Progenitor cell of endocrine pancreas (in vitro differentiated cells): ENCODE measurements around the gene ACOX2. TPM values are rescaled to one million over a fixed set of nuclear protein-coding genes. Genes with fewer than 3 reads are reported as not detected.

ENCODE experiments used
- DNase-seq: peaks from one replicate; pipeline ENCODE4 v3.0.0; 2021; ENCODE audit warnings: low spot score; ENCODE audit not compliant: unreplicated experiment
- H3K27ac Mint-ChIP-seq: 2 replicates; pipeline ENCODE4 v1.8.0; 2021; ENCODE audit warnings: mild to moderate bottlenecking, moderate library complexity, mixed read lengths
- H3K27me3 Mint-ChIP-seq: 2 replicates; pipeline ENCODE4 v1.8.0; 2021; ENCODE audit warnings: mixed read lengths
- H3K36me3 Mint-ChIP-seq: 2 replicates; pipeline ENCODE4 v1.8.0; 2022; ENCODE audit warnings: mixed read lengths; ENCODE audit not compliant: insufficient read depth
- H3K4me1 Mint-ChIP-seq: 2 replicates; pipeline ENCODE4 v1.8.0; 2021; ENCODE audit warnings: low read depth, mixed read lengths
- H3K4me3 Mint-ChIP-seq: 2 replicates; pipeline ENCODE4 v1.8.0; 2021; ENCODE audit warnings: low read depth, mild to moderate bottlenecking, moderate library complexity, mixed read lengths
- H3K9me3 Mint-ChIP-seq: 2 replicates; pipeline ENCODE4 v1.8.0; 2021; ENCODE audit warnings: low read depth, mixed read lengths
- total RNA-seq: library from RNA; stranded (reverse); gene quantifications from 2 replicates; pipeline ENCODE4 v1.2.1, GENCODE V29; 2021
- TF ChIP-seq, protein P1 (sequence below): fragments of 200-600 bp; sonication (generic); IDR thresholded peaks from one replicate; pipeline ENCODE4 v1.5.0; 2021; ENCODE audit warnings: antibody characterized with exemption, mild to moderate bottlenecking; ENCODE audit not compliant: unreplicated experiment

The ACOX2 gene
- total RNA-seq, 1 donor from 2014 or later: 11.7 TPM

DNA sequence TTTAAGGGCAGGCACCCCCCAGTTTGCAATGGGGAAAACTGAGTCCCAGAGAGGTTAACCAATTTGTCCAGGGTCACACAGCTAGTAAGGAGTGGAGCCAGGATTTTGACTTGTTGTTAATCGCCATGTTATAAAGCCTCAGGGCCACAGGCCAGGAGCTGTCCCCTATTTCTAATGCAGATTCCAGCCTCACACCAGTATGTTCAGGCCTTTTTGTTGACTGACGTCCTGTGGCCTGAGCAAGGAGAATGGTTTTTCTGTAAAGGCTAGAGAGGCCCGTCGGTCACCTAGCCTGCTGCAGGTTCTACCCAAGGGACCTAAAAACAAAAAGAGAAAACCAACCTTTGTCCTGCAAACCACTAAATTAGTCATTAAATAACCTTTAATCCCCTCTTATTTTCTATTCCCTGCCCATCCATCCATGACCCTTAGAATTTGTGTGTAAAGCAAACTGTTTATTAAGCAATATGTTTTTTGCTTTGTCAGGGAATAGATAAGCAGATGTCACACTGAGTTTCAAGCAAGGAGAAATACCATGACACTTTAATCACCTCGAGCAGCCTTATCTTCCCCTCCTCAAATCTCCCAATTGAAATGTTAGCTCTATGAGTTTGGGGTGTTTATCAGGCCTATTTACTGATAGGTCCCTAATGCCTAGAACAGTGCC lies 14.1 kb downstream of the ACOX2 start:
- no peak overlapping the region for H3K27ac Mint-ChIP-seq
- H3K9me3 Mint-ChIP-seq: no peaks in the 10 kb centered on the region
- no peak for DNase-seq
- peaks cover 1% of the 10 kb centered on the region for H3K36me3 Mint-ChIP-seq
- peaks cover 35% of the 10 kb centered on the region for H3K4me1 Mint-ChIP-seq
- TF ChIP-seq, protein P1, sequence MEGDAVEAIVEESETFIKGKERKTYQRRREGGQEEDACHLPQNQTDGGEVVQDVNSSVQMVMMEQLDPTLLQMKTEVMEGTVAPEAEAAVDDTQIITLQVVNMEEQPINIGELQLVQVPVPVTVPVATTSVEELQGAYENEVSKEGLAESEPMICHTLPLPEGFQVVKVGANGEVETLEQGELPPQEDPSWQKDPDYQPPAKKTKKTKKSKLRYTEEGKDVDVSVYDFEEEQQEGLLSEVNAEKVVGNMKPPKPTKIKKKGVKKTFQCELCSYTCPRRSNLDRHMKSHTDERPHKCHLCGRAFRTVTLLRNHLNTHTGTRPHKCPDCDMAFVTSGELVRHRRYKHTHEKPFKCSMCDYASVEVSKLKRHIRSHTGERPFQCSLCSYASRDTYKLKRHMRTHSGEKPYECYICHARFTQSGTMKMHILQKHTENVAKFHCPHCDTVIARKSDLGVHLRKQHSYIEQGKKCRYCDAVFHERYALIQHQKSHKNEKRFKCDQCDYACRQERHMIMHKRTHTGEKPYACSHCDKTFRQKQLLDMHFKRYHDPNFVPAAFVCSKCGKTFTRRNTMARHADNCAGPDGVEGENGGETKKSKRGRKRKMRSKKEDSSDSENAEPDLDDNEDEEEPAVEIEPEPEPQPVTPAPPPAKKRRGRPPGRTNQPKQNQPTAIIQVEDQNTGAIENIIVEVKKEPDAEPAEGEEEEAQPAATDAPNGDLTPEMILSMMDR: no peak
- no peak overlapping the region for H3K4me3 Mint-ChIP-seq
- peaks cover 6% of the 10 kb centered on the region for H3K27me3 Mint-ChIP-seq

DNA sequence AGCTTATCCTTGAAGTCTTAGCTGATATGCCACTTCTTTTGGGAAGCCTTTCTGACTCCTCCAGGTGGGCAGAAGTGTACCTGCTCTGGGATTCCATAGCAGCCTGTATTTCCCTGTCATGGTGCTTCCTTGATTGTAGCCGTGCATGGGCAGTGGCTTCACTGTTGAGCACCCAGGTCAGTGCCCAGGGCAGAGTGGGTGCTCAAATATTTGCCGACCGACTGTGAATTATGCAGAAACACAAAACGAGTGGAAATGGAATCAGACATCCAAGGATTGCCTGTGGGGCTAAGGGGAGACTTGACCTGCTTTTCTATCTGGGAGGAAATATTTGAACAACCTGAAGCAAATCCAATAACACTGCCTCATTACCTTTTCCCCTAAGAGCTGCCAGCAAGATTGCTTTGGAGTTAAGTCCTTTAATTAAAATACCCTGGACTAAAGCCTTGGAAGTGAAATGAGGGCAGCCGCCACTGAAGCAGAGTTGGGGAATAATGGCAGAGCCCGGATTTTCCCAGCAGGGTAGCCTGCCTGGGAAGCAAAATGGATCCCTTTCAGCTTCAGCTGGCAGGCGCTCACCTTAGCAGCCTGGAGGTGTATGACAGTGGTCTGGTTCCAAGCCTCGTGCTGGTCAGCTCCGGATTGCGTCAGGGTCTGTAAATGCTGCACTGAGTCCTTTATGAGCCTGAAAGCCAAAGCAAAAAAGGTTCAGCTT lies 14.9 kb downstream of the ACOX2 start:
- no peaks in the 10 kb centered on the region for H3K9me3 Mint-ChIP-seq
- H3K4me1 Mint-ChIP-seq: peaks cover 35% of the 10 kb centered on the region
- no peak overlapping the region for H3K4me3 Mint-ChIP-seq
- H3K36me3 Mint-ChIP-seq: peaks cover 1% of the 10 kb centered on the region
- no peak for DNase-seq
- no peak overlapping the region for H3K27ac Mint-ChIP-seq
- TF ChIP-seq, protein P1: no peak
- H3K27me3 Mint-ChIP-seq: peaks cover 6% of the 10 kb centered on the region

DNA sequence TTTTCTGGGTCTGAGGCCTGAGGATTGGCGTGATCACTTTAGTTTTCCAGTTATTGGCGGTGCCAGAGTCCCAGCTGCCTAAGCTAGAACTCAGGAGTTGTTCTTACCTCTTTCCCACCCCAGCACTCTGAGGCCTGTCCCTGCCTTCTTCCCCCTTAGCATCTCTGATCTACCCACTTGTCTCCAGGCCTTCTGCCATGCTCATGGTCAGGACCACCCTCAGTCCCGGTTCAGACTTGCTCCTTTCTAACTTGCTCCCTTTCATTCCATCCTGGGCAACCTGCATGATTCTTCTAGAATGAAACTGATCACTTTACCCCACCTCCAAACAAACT lies 15.7 kb downstream of the ACOX2 start:
- H3K27ac Mint-ChIP-seq: peak overlapping the region; percentile 47
- H3K27me3 Mint-ChIP-seq: peaks cover 6% of the 10 kb centered on the region
- no peaks in the 10 kb centered on the region for H3K36me3 Mint-ChIP-seq
- no peaks in the 10 kb centered on the region for H3K9me3 Mint-ChIP-seq
- TF ChIP-seq, protein P1: no peak
- no peak overlapping the region for H3K4me3 Mint-ChIP-seq
- DNase-seq: no peak
- peaks cover 35% of the 10 kb centered on the region for H3K4me1 Mint-ChIP-seq

DNA sequence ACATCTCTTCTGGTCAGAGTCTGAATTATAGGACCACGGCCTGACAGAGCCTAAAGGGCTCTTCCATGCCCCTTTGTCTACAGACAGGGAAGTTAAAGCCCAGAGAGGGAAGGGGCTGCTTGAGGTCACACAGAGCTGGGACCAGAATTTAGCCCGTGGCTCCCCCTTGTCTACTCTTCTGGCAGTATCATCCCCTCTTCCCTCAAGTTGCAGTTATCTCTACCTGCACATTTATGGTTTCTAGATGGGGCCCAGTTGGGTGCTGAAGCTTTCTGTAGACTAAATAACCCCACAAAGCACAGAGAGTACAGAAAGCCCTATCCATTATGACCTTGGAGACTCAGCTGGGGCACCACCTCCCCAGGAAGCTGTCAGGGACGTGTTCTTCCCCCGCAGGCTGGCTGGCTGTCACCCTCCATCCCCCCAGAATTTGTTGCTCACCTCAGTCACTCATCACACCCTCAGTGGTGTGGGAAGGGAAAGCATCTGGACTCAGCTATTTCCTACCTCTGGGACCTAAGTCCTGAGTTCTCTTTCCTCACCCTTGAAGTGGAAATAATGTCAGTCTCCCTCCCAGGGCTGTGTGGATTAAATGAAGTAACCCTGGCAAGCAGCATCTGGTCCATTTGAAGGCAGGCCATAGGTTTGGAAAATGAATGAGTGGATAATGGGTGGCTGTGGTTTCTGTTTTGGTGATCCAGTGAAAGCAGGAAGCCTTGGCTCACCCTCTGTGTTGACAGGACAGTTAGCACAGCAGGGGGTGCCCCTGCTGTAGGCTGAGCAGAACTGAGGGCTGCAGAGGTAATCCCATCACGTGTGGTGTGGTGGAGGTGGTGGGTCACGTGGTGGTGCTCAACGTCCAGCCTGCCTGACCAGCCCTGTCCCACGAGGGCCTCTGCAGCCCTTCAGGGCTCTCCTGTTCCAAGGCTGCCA lies 16.3 kb downstream of the ACOX2 start:
- no peaks in the 10 kb centered on the region for H3K9me3 Mint-ChIP-seq
- DNase-seq: no peak
- H3K36me3 Mint-ChIP-seq: no peaks in the 10 kb centered on the region
- H3K4me1 Mint-ChIP-seq: peaks cover 35% of the 10 kb centered on the region
- TF ChIP-seq, protein P1: no peak
- peaks cover 2% of the 10 kb centered on the region for H3K27me3 Mint-ChIP-seq
- no peak overlapping the region for H3K27ac Mint-ChIP-seq
- no peak overlapping the region for H3K4me3 Mint-ChIP-seq
